ENCODE data around the gene MIPEP. TPM values are rescaled to one million over a fixed set of nuclear protein-coding genes. Genes with fewer than 3 reads are reported as not detected.

MIPEP gene
- total and polyA plus RNA-seq, 9 of the 15 experiments (the other 6 are each of a cell fraction or from before 2014, with no cell fraction given): 1.7 to 19.3 (median 13.1) TPM

GRCh38 chr13:23905766-23906165 lies 16.6 kb upstream of the MIPEP start:
- WGBS (ENCODE audit: insufficient coverage, low coverage, missing lambda C conversion rate): 5% methylated on average over 2 of the region's 2 CpGs
- Histone ChIP-seq H3K4me1 (replicated peaks in 1 of 2; ENCODE audit: control insufficient read depth in 2 of 2, insufficient read depth in 2 of 2, low read length in 2 of 2) (peaks cover 0 to 9% of the 10 kb centered on the region in 2 experiments; a peak in 2 of 5 replicates), H3K9me3 (replicated peaks; ENCODE audit: control insufficient read depth, insufficient read depth, low read depth, low read length) (no peaks in the 10 kb centered on the region), H3K9me1 (ENCODE audit: control insufficient read depth, insufficient read depth, low read length) (no peaks in the 10 kb centered on the region), H3K36me3 (ENCODE audit: control insufficient read depth, insufficient read depth, low read length) (no peaks in the 10 kb centered on the region), H3K27ac (ENCODE audit: extremely low read depth, low read depth, low read length) (no peak overlapping the region), H3K4me3 (no peak overlapping the region), H2AFZ (ENCODE audit: low read depth, low read length) (no peak overlapping the region), H4K20me1 (replicated peaks; ENCODE audit: control insufficient read depth, insufficient read depth, low read length) (no peaks in the 10 kb centered on the region), H3K4me2 (ENCODE audit: insufficient read depth, low read length) (no peak overlapping the region), H3K9ac (ENCODE audit: insufficient read depth in 1 of 2, low read depth in 2 of 2, low read length in 2 of 2) (no peak overlapping the region), H3K27me3 (ENCODE audit: control insufficient read depth in 2 of 2, insufficient read depth in 2 of 2, low read length in 2 of 2) (peaks cover 5 to 16% of the 10 kb centered on the region in 2 experiments; a peak in 1 of 5 replicates), H3K79me2 (ENCODE audit: control insufficient read depth, insufficient read depth, low read length) (no peaks in the 10 kb centered on the region)
- FAIRE-seq (no peak), DNase-seq (ENCODE audit: extremely low read depth in 1 of 4, low spot score in 3 of 4) (no peak), ATAC-seq (no peak)
- TF ChIP-seq HDAC8 (tag; IDR thresholded peaks at IDR 0.05): no peak
- no TSS peak for BruUV-seq (replicated peaks)
- intact Hi-C loops (cut with micrococcal nuclease): no loop called here
- ChIA-PET CTCF (ENCODE audit: low intra/inter-chr PET ratio) (no interaction called here), POLR2A (no interaction called here)
- in situ Hi-C loops (cut with MboI): loop anchor here (25.0 kb wide), 1 partner anchor 307 kb away; no protein-coding TSS in a partner anchor

DNA sequence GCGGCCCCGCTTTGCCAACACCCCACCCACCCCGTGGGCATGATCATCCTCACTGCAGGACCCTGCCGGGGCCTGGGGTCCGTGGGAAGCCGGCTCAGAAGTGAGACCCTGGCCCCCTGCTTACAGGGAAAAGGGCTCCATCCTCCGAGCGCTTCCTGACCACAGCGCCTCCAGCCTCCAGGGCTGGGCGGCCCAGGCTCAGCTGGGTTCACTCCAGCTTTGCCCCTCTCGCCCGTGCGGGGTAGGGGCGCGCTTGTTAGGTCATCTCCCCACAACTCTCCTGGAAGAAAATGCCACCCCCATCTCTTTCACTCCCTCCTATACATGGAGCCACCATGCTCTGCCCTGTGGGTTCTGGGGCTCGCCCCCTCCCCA lies 14.7 kb upstream of the MIPEP start:
- Histone ChIP-seq H2AFZ (ENCODE audit: low read depth, low read length) (no peak overlapping the region), H3K4me1 (replicated peaks in 1 of 2; ENCODE audit: control insufficient read depth in 2 of 2, insufficient read depth in 2 of 2, low read length in 2 of 2) (peaks cover 0 to 9% of the 10 kb centered on the region in 2 experiments; a peak in 2 of 5 replicates), H3K9ac (ENCODE audit: insufficient read depth in 1 of 2, low read depth in 2 of 2, low read length in 2 of 2) (no peak overlapping the region), H3K9me1 (ENCODE audit: control insufficient read depth, insufficient read depth, low read length) (no peaks in the 10 kb centered on the region), H3K36me3 (ENCODE audit: control insufficient read depth, insufficient read depth, low read length) (no peaks in the 10 kb centered on the region), H3K4me3 (no peak overlapping the region), H3K27me3 (ENCODE audit: control insufficient read depth in 2 of 2, insufficient read depth in 2 of 2, low read length in 2 of 2) (peaks cover 5 to 16% of the 10 kb centered on the region in 2 experiments; a peak in 1 of 5 replicates), H4K20me1 (replicated peaks; ENCODE audit: control insufficient read depth, insufficient read depth, low read length) (no peaks in the 10 kb centered on the region), H3K27ac (ENCODE audit: extremely low read depth, low read depth, low read length) (no peak overlapping the region), H3K4me2 (ENCODE audit: insufficient read depth, low read length) (no peak overlapping the region), H3K79me2 (ENCODE audit: control insufficient read depth, insufficient read depth, low read length) (no peaks in the 10 kb centered on the region), H3K9me3 (replicated peaks; ENCODE audit: control insufficient read depth, insufficient read depth, low read depth, low read length) (no peaks in the 10 kb centered on the region)
- 20% methylated on average over 1 of the region's 16 CpGs for WGBS (ENCODE audit: insufficient coverage, low coverage, missing lambda C conversion rate)
- FAIRE-seq (no peak), DNase-seq (ENCODE audit: extremely low read depth in 1 of 4, low spot score in 3 of 4) (no peak), ATAC-seq (no peak)
- intact Hi-C loops (cut with micrococcal nuclease) (no loop called here), in situ Hi-C loops (cut with MboI) (loop anchor here (25.0 kb wide), 1 partner anchor 308 kb away; no protein-coding TSS in a partner anchor)
- ChIA-PET CTCF (ENCODE audit: low intra/inter-chr PET ratio) (no interaction called here), POLR2A (interaction anchor here (0.6 to 1.1 kb wide), 2 partner anchors 41 to 203 kb away, joined by 3 to 4 read pairs; no protein-coding TSS in a partner anchor)
- BruUV-seq (replicated peaks): no TSS peak
- TF ChIP-seq STAG1 (CRISPR knock-in tag; IDR thresholded peaks at IDR 0.05; ENCODE audit: borderline replicate concordance) (no peak), HDAC6 (IDR thresholded peaks at IDR 0.05; ENCODE audit: low read depth, low read length) (no peak), RNF2 (IDR thresholded peaks at IDR 0.05) (no peak), JUNB (CRISPR knock-in tag; conservative IDR thresholded peaks at IDR 0.05) (no peak), TCFL5 (CRISPR knock-in tag; conservative IDR thresholded peaks at IDR 0.05) (no peak), ZNF324 (CRISPR knock-in tag; IDR thresholded peaks at IDR 0.05) (no peak), ETS1 (conservative IDR thresholded peaks at IDR 0.05; ENCODE audit: control insufficient read depth, low read depth, low read length) (no peak), ZNF347 (CRISPR knock-in tag; IDR thresholded peaks at IDR 0.05; ENCODE audit: low read depth) (no peak), STAT6 (CRISPR knock-in tag; IDR thresholded peaks at IDR 0.05) (no peak)
- TF ChIP-seq, protein P1, sequence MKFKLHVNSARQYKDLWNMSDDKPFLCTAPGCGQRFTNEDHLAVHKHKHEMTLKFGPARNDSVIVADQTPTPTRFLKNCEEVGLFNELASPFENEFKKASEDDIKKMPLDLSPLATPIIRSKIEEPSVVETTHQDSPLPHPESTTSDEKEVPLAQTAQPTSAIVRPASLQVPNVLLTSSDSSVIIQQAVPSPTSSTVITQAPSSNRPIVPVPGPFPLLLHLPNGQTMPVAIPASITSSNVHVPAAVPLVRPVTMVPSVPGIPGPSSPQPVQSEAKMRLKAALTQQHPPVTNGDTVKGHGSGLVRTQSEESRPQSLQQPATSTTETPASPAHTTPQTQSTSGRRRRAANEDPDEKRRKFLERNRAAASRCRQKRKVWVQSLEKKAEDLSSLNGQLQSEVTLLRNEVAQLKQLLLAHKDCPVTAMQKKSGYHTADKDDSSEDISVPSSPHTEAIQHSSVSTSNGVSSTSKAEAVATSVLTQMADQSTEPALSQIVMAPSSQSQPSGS (CRISPR knock-in tag; IDR thresholded peaks at IDR 0.05): no peak

Measured in K562 (cell line).